HG03520 (cell line): ENCODE results near the gene TTC21B.
"Not testable (repeated sequence)": the region's sequence is repeated elsewhere in the genome, so short reads cannot be mapped to it uniquely, and the experiment has no call there.

Experiments used
- ATAC-seq: cut with Tn5 transposase; IDR thresholded peaks from one replicate; pipeline ENCODE4 v1.9.1; 2021; ENCODE audit warnings: mild to moderate bottlenecking, moderate library complexity; ENCODE audit not compliant: unreplicated experiment

Gene TTC21B

DNA sequence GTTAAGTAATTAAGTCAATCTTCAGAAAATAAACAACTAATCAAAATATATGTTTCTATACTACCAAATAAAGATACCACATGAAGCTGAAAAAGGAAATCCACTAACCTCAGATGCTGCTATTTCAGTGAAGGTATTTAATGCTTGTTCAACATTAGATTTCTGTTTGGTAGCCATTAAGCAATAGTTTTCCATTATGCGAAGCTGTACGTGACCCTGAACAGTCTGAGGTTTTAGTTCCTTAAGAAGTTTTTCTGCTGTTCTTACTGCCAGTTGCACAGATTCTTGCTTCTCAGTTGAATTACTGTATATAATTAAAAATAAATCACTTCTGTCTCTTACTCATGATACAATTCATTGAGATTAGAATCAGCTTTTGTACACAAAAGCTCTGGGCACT is 65.4 kb downstream of the TTC21B start:
- ATAC-seq, result no peak

- no peak for ATAC-seq
These were observed 67.0 kb downstream of the TTC21B start for GRCh38 chr2:165886487-165887146.

DNA sequence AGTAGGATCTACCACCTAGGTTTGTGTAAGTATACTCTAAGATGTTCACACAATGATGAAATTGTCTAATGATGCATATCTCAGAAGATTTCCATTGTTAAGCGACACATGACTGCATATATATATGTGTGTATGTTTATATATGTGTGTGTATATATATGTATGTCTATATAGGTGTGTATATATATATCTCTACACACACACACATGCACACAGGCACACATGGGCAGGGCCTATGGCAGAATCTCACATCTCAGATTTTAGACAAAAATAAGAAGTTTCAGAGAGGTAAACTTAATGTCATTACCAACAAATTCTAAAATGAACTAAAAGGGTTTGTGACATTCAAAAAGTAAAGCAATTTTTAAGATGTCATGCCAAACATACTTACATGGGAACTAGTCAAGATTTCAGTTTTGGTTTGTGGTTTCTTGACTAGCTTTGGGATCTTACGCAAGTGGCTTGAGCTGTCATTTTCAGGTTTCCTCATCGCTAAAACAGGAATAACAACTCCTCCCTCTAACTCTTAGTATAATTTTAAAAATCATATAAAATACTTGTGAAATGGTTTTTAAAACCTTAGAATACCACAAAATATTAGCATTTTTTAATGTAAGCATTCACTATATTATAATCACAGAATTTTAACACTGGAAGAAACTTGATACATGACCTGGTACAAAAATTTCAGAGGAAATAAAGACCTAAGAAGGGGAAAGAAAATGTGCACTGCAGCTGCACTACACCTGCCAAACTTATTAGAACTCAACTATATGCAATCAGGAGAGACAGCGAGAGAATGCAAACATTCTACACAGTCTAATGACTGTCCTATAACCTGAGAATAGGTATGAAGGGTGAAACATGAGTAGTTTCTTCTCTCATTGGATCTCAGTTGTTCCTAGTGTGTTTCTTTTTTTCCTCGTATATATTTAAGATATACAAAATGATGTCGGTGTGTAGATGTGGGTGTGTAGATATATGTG is 75.7 kb downstream of the TTC21B start:
- ATAC-seq, result peak; percentile 39

DNA sequence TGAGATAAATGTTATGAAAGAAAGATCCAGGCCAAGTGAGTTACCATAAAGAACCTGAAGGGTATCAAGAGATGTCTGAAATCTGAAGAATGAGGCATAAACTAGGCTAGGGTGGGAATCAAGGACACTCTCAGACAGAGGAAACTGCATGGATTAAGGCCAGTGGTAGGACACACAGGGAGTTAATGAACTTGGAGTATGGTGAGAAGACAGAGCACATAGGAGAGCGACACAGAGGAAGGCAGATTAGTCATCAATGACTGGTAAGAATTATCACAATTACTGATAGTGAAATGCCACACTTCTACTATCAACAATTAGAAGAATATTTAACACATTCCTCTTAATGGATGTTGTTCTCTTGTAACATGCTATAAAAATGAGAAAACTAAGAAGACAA is 76.9 kb downstream of the TTC21B start:
- ATAC-seq, result no peak

- ATAC-seq, result no peak
These were observed 77.3 kb downstream of the TTC21B start for GRCh38 chr2:165876269-165876668.

DNA sequence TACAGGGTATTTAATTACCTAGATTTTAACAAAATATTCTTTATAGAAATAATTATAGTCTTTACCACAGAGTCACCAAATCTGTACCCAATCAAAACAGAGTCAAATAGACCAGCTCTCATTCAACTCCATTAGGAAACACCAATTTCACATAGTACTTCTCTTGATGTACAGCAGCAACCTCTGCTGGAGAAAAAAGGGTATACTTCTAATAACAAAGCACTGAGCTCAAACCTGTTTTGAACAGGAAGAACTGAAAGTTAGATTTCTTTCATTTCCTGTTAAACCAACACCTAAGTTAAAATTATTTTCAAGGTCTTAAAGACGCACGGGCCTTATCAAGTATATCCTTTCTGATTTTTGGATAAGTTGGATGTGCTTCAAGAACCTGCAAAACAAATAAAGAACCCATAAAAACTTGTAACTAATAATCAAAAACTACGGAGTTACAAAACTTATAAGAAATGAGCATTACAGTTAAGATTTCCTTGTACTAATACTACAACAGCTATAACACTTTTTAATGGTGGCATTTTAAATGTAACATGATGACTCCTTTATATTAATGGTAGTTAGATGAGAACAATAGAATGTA is 79.0 kb downstream of the TTC21B start:
- ATAC-seq, result peak; percentile 94

DNA sequence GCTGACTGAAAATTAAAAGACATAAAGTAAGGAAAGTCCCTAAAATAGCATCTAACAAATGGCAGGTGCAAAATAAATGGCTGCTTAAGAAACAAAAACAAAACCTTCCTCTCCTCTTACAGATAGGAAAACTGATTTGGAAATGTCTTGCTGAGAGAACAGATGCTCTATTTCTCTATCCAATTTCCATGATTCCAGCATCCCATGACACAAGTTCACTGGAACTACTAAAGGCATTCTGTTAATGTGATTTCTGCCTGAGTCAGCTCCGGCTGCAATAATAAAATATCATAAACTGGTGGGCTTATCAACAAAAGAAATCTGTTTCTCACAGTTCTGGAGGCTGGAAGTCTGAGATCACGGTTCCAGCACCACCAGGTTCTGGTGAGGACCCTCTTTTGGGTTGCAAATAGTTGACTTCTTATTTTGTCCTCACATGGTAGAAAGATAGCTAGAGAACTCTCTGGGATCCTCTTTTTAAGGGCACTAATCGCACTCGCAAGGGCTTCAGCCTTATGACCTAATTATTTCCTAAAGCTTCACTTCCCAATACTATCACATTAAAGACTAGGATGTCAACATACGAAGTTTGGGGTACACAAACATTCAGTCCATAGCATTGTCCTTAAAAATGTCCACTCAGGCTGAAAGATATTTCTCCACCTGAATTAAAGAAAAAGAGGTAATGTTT is 81.3 kb downstream of the TTC21B start:
- ATAC-seq, result no peak

- no peak for ATAC-seq
These were observed 82.6 kb downstream of the TTC21B start for GRCh38 chr2:165871025-165871424.

GRCh38 chr2:165870346-165870745 is 83.2 kb downstream of the TTC21B start:
- ATAC-seq, result no peak

- ATAC-seq, result no peak
These were observed 85.4 kb downstream of the TTC21B start for GRCh38 chr2:165868211-165868610.

DNA sequence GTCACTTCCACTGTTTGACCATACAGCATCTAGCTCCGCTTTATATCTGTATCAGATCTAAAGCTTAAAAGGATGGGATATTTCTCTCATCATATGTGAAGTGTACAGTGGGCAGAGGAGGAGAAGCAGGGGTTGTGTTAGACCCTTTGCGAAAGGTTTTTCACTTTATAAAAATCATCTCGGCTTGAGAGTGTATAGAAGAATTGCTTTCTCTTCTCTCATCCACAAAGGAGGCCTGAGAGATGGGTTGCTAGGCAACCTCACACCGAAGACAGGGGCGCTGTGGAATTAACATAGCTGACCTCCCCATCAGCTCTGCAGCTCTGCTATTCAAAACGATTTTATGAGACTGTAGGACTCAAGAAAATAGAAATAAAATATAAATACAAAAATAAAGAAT is 89.3 kb downstream of the TTC21B start:
- no peak for ATAC-seq

DNA sequence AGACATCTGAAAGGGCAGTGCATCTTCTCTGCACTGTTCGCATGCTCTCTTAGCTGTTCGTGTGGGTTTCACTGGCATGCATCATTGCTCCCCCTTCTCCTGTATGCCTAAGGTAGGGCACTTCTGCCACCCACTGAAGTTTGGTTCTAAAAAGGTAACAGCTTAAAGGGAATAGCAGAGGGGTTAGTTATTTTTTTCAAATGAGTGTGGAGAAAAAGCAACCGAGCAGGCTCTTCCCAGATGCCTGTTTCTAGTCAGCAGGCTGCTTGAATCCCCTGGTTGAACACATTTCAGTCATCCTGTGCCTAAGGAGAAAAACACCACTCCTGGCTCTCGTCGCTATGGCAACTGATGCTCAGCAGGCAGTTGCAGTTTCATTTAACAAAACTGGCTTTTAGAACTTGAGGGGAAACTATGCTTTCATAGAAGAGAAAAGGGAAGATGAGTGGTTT is 89.7 kb downstream of the TTC21B start:
- peak; percentile 71 for ATAC-seq

DNA sequence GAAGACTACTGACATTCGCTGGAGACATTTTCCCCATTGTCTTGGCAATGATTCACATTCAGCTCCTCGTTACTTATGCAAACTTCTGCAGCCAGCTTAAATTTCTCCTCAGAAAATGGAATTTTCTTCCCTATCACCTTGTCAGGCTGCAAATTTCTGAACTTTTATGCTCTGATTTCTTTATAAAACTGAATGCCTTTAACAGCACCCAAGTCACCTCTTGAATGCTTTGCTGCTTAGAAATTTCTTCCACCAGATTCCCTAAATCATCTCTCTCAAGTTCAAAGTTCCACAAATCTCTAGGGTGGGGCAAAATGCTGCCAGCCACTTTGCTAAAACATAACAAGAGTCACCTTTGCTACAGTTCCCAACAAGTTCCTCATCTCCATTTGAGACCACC is 92.5 kb downstream of the TTC21B start:
- not testable (repeated sequence) for ATAC-seq

DNA sequence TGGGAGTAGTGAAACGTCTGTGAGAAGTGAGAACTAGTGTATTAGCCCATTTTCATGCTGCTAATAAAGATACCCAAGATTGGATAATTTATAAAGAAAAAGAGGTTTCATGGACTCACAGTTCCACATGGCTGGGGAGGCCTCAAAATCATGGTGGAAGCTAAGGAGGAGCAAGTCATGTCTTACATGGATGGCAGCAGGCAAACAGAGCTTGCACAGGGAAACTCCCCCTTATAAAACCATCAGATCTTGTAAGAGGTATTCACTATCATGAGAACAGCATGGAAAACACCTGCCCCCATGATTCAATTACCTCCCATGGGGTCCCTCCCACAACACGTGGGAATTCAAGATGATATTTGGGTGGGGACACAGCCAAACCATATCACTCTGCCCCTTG is 93.9 kb downstream of the TTC21B start:
- not testable (repeated sequence) for ATAC-seq

DNA sequence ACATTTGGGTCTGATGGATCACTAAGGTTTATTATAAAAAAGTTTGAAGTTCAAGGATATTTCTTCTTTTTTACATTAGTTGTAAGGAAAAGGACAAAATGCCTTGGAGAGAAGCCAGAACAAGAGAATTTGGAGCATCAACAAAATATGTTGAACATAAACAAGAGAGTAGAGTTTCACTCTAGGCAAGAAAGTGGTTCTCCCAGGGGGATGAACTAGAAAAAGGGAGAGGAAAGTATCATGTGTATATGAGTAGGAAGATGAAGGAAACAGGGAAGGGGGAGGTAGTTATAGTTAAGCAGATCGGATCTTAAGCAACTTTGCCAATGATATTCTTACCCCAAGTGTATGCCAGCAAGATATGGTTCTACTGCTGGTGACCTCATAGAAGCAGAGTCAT is 95.7 kb downstream of the TTC21B start:
- ATAC-seq, result no peak

GRCh38 chr2:165852394-165852793 is 101.2 kb downstream of the TTC21B start:
- ATAC-seq, result no peak

DNA sequence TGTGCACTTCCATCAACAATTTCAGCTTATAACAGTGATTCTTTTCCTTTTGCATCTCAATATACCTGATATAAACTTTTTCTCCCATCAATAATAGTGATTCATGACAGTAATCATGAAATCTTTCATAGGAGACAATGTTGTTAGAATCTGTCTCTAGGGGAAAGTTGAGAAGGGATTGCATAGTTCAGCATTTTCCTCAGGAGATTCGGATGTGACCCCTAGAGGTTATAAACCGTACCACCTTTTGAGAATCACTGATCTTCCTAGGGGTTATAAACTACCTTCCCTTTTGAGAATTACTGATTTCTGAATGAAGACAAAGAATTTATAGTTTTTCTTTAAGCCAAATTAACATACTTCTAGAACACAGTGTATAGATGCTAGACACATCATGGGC is 106.6 kb downstream of the TTC21B start:
- ATAC-seq, result no peak

- no peak for ATAC-seq
These were observed 107.5 kb downstream of the TTC21B start for GRCh38 chr2:165846056-165846455.

GRCh38 chr2:165844216-165844615 is 109.4 kb downstream of the TTC21B start:
- no peak for ATAC-seq

GRCh38 chr2:165843351-165843750 is 110.2 kb downstream of the TTC21B start:
- no peak for ATAC-seq

DNA sequence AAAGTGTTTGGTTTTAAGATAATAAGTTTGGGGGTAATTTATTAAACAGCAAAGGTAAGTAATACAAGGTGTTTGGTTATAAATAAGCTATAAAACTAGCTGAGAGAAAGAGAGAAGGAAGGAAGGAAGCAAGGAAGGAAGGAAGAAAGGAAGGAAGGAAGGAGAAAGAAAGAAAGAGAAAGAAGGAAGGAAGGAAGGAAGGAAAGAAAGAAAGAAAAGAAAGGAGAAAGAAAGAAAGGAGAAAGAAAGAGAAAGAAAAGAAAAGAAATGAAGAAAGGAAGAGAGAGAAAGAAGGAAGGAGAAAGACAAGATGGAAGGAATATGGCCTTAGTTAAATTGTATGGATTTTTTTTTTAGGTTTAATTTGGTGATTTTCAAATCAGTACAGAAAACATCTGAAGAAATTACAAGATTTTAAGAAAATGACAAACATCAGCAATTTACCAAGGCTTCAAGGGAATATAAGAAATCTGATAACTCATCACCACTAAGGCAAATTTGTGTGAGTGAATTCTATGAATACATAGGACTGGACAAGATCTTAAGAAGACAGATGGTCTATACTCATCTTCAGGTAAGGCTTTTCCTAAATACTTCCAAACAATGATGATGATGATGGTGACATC is 113.1 kb downstream of the TTC21B start:
- no peak for ATAC-seq
